OCI-LY3 (cell line): ENCODE data around the gene TMEM18.

Source experiments
- H2AFZ ChIP-seq: fragments of 200-600, 300-600 bp; shearing (Covaris generic); 2 replicates; pipeline ENCODE4 v1.6.0; 2014; ENCODE audit warnings: antibody characterized with exemption, low read depth, low read length
- H3K27ac ChIP-seq: fragments of 200-600, 300-600 bp; sonication (generic); 2 replicates; pipeline ENCODE4 v1.5.1; 2014; ENCODE audit warnings: mild to moderate bottlenecking, low read length, moderate library complexity, mixed read lengths
- H3K27me3 ChIP-seq: fragments of 200-600, 300-600 bp; sonication (generic); 2 replicates; pipeline ENCODE4 v1.6.1; 2014; ENCODE audit warnings: low read depth, low read length, mixed read lengths
- H3K36me3 ChIP-seq: fragments of 200-600, 300-600 bp; sonication (generic); replicated peaks from 2 replicates; pipeline ENCODE3; 2014; ENCODE audit warnings: low read depth, low read length, mixed read lengths
- H3K4me1 ChIP-seq: fragments of 300-600, 200-600 bp; sonication (generic); 2 replicates; pipeline ENCODE4 v1.6.1; 2014; ENCODE audit warnings: low read length, mixed read lengths
- H3K4me2 ChIP-seq: fragments of 200-600, 300-600 bp; sonication (generic); 2 replicates; pipeline ENCODE4 v1.6.1; 2014; ENCODE audit warnings: low read length, mixed read lengths
- H3K4me3 ChIP-seq: fragments of 300-600, 200-600 bp; sonication (generic); 2 replicates; pipeline ENCODE4 v1.5.1; 2014; ENCODE audit warnings: antibody characterized with exemption, mild to moderate bottlenecking, low read length, moderate library complexity
- H3K79me2 ChIP-seq: fragments of 300-600, 200-600 bp; shearing (Covaris generic); 2 replicates; pipeline ENCODE4 v1.6.1; 2014; ENCODE audit warnings: mild to moderate bottlenecking, low read length, mixed read lengths
- H3K9ac ChIP-seq: fragments of 300-600, 200-600 bp; shearing (Covaris generic); 2 replicates; pipeline ENCODE4 v1.6.0; 2014; ENCODE audit warnings: mild to moderate bottlenecking, low read length, moderate library complexity
- H3K9me3 ChIP-seq: fragments of 200-600, 300-600 bp; shearing (Covaris generic); 2 replicates; pipeline ENCODE4 v1.6.1; 2014; ENCODE audit warnings: low read length, mixed read lengths; ENCODE audit not compliant: insufficient read depth
- H4K20me1 ChIP-seq: fragments of 200-600, 300-600 bp; sonication (generic); 2 replicates; pipeline ENCODE4 v1.6.1; 2016; ENCODE audit warnings: low read length, mixed read lengths; ENCODE audit not compliant: insufficient read depth
- CTCF ChIP-seq: fragments of 200-600, 300-600 bp; sonication (generic); IDR thresholded peaks from 2 replicates; pipeline ENCODE4 v1.5.1; 2014; ENCODE audit warnings: antibody characterized with exemption, low read length, low read depth
- EZH2phosphoT487 ChIP-seq: fragments of 200-600 bp; shearing (Covaris generic); IDR thresholded peaks from 2 replicates; pipeline ENCODE4 v1.6.1; 2018; ENCODE audit warnings: antibody characterized with exemption, mixed run types, low read depth

TMEM18 gene

GRCh38 chr2:675051-675450 is 2.2 kb downstream of the TMEM18 start:
- H3K9ac ChIP-seq: no peak overlapping the region
- no peak overlapping the region for H3K4me2 ChIP-seq
- H3K4me1 ChIP-seq: peaks cover 15% of the 10 kb centered on the region
- H3K9me3 ChIP-seq: no peaks in the 10 kb centered on the region
- H4K20me1 ChIP-seq: peaks cover 24% of the 10 kb centered on the region
- peaks cover 45% of the 10 kb centered on the region for H3K79me2 ChIP-seq
- peaks cover 24% of the 10 kb centered on the region for H3K36me3 ChIP-seq
- no peak for TF ChIP-seq EZH2phosphoT487
- no peak for TF ChIP-seq CTCF
- H2AFZ ChIP-seq: no peak overlapping the region
- no peak overlapping the region for H3K4me3 ChIP-seq
- H3K27me3 ChIP-seq: no peaks in the 10 kb centered on the region
- H3K27ac ChIP-seq: no peak overlapping the region

GRCh38 chr2:674321-674985 is 2.8 kb downstream of the TMEM18 start:
- Histone ChIP-seq H3K9ac (no peak overlapping the region), H3K4me1 (peaks cover 15% of the 10 kb centered on the region), H3K4me2 (no peak overlapping the region), H3K4me3 (no peak overlapping the region), H3K9me3 (no peaks in the 10 kb centered on the region), H3K27ac (no peak overlapping the region), H3K79me2 (peaks cover 45% of the 10 kb centered on the region), H3K36me3 (peaks cover 30% of the 10 kb centered on the region), H4K20me1 (peaks cover 24% of the 10 kb centered on the region), H2AFZ (no peak overlapping the region), H3K27me3 (no peaks in the 10 kb centered on the region)
- no peak for TF ChIP-seq CTCF
- no peak for TF ChIP-seq EZH2phosphoT487

- Histone ChIP-seq H3K4me3 (no peak overlapping the region), H3K36me3 (peaks cover 36% of the 10 kb centered on the region), H3K9ac (no peak overlapping the region), H3K9me3 (no peaks in the 10 kb centered on the region), H4K20me1 (peaks cover 24% of the 10 kb centered on the region), H3K27me3 (no peaks in the 10 kb centered on the region), H3K79me2 (peaks cover 44% of the 10 kb centered on the region), H3K4me2 (no peak overlapping the region), H2AFZ (no peak overlapping the region), H3K27ac (no peak overlapping the region), H3K4me1 (peaks cover 15% of the 10 kb centered on the region)
- TF ChIP-seq CTCF (no peak), EZH2phosphoT487 (no peak)
These were observed 3.4 kb downstream of the TMEM18 start for GRCh38 chr2:673615-674320.

- Histone ChIP-seq H4K20me1 (peaks cover 24% of the 10 kb centered on the region), H3K4me3 (no peak overlapping the region), H2AFZ (no peak overlapping the region), H3K9ac (no peak overlapping the region), H3K27ac (no peak overlapping the region), H3K9me3 (no peaks in the 10 kb centered on the region), H3K79me2 (peaks cover 36% of the 10 kb centered on the region), H3K4me1 (peaks cover 8% of the 10 kb centered on the region), H3K27me3 (no peaks in the 10 kb centered on the region), H3K4me2 (no peak overlapping the region), H3K36me3 (peaks cover 43% of the 10 kb centered on the region)
- TF ChIP-seq EZH2phosphoT487: no peak
- TF ChIP-seq CTCF: no peak
These were observed 4.2 kb downstream of the TMEM18 start for GRCh38 chr2:673016-673415.
